B cell (primary cell): Measurements from ENCODE around the gene HSDL2. TPM values are rescaled to one million over a fixed set of nuclear protein-coding genes. Genes with fewer than 3 reads are reported as not detected.

ENCODE experiments used
- ATAC-seq: fragments of 200-7000 bp; cut with Tn5 transposase; one replicate; pipeline ENCODE4 v1.10.0; 2021; ENCODE audit warnings: low read depth, mild to moderate bottlenecking, moderate number of reproducible peaks, moderate library complexity
- CTCF ChIA-PET: fragments of 350-600 bp; sonication (Branson Sonifier 250); formaldehyde crosslinking; loops from one replicate; lab custom pipeline; 2021; ENCODE audit warnings: antibody characterized with exemption, inconsistent platforms; lab: Charles Lee
- POLR2A ChIA-PET: fragments of 350-600 bp; sonication (Branson Sonifier 250); formaldehyde crosslinking; loops from one replicate; lab custom pipeline; 2021; ENCODE audit warnings: antibody characterized with exemption; lab: Charles Lee
- DNase-seq: peaks from one replicate; pipeline ENCODE4 v3.0.0; 2013
- H2AFZ ChIP-seq: 2 replicates; pipeline ENCODE4 v1.6.1; 2012; ENCODE audit warnings: mild to moderate bottlenecking, low read depth, low read length; ENCODE audit not compliant: insufficient read depth, poor library complexity, severe bottlenecking
- H3K27ac ChIP-seq, 2 donors: 1 replicate in 1 of 2; 2 replicates in 1 of 2; pipeline ENCODE4 v1.5.1; 2012 to 2013; ENCODE audit warnings: low read length in 2 of 2, mild to moderate bottlenecking in 2 of 2, moderate library complexity in 1 of 2
- H3K27me3 ChIP-seq, 4 experiments: fragments of 200-600 bp in 1 of 4; sonication (generic) in 1 of 4; replicated peaks in 1 of 4; 1 replicate in 2 of 4; 2 replicates in 2 of 4; pipeline versions ENCODE4 v1.6.1 to v1.7.0; 2013 to 2016; ENCODE audit warnings: low read length in 3 of 4, mild to moderate bottlenecking in 2 of 4, mixed read lengths in 1 of 4, moderate library complexity in 1 of 4; ENCODE audit not compliant: insufficient read depth in 4 of 4, control insufficient read depth in 3 of 4; ENCODE audit errors: control extremely low read depth in 1 of 4
- H3K36me3 ChIP-seq, 2 experiments: replicated peaks in 1 of 2; 1 replicate in 1 of 2; 2 replicates in 1 of 2; pipeline versions ENCODE4 v1.6.1 to v1.7.1; 2013; ENCODE audit warnings: low read length in 1 of 2; ENCODE audit not compliant: insufficient read depth in 2 of 2, control insufficient read depth in 1 of 2; ENCODE audit errors: control extremely low read depth in 1 of 2, extremely low read depth in 1 of 2
- H3K4me1 ChIP-seq, 2 donors: fragments of 200-600 bp in 1 of 2; sonication (generic) in 1 of 2; 1 replicate in 1 of 2; 2 replicates in 1 of 2; pipeline versions ENCODE4 v1.5.1 to v1.6.1; 2013 to 2017; ENCODE audit warnings: low read length in 2 of 2; ENCODE audit not compliant: control insufficient read depth in 2 of 2, insufficient read depth in 2 of 2
- H3K4me2 ChIP-seq: replicated peaks from 2 replicates; pipeline ENCODE3; 2012; ENCODE audit warnings: mild to moderate bottlenecking, low read depth, low read length; ENCODE audit not compliant: poor library complexity, severe bottlenecking
- H3K4me3 ChIP-seq, 5 experiments: fragments of 200-600 bp in 1 of 5; sonication (generic) in 1 of 5; 1 replicate in 3 of 5; 2 replicates in 2 of 5; pipeline versions ENCODE4 v1.5.1 to v1.7.0; 2011 to 2016; ENCODE audit warnings: low read length in 4 of 5, mild to moderate bottlenecking in 4 of 5, low read depth in 2 of 5, control low read depth in 1 of 5, moderate library complexity in 1 of 5; ENCODE audit not compliant: insufficient read depth in 1 of 5; ENCODE audit errors: control extremely low read depth in 1 of 5, extremely low read depth in 1 of 5
- H3K79me2 ChIP-seq: fragments of 200-600 bp; sonication (generic); one replicate; pipeline ENCODE4 v1.6.0; 2016; ENCODE audit warnings: low read length; ENCODE audit not compliant: control insufficient read depth, insufficient read depth
- H3K9ac ChIP-seq: fragments of 200-600 bp; sonication (generic); 2 replicates; pipeline ENCODE4 v1.6.1; 2017; ENCODE audit warnings: mild to moderate bottlenecking, low read length, moderate library complexity
- H3K9me3 ChIP-seq, 3 donors: one replicate each; pipeline versions ENCODE4 v1.6.1 to v1.7.1; 2013; ENCODE audit warnings: low read length in 2 of 3; ENCODE audit not compliant: control insufficient read depth in 2 of 3, insufficient read depth in 1 of 3; ENCODE audit errors: control extremely low read depth in 1 of 3
- H4K20me1 ChIP-seq: 2 replicates; pipeline ENCODE4 v1.6.0; 2012; ENCODE audit warnings: mild to moderate bottlenecking, low read length; ENCODE audit not compliant: insufficient read depth, control insufficient read depth, poor library complexity, severe bottlenecking
- H3K27ac Mint-ChIP-seq: one replicate; pipeline ENCODE4 v1.8.0; 2021; ENCODE audit warnings: mixed read lengths
- H3K27me3 Mint-ChIP-seq: one replicate; pipeline ENCODE4 v1.8.0; 2021; ENCODE audit warnings: mixed read lengths
- H3K4me1 Mint-ChIP-seq: one replicate; pipeline ENCODE4 v1.8.0; 2021; ENCODE audit warnings: mixed read lengths
- H3K4me3 Mint-ChIP-seq: one replicate; pipeline ENCODE4 v1.8.0; 2021; ENCODE audit warnings: mixed read lengths
- H3K9me3 Mint-ChIP-seq: one replicate; pipeline ENCODE4 v1.8.0; 2022; ENCODE audit warnings: mixed read lengths; ENCODE audit not compliant: insufficient read depth
- EZH2 ChIP-seq: IDR thresholded peaks from 2 replicates; pipeline ENCODE4 v1.6.1; 2012; ENCODE audit warnings: borderline replicate concordance, low read depth, mild to moderate bottlenecking, moderate library complexity, low read length; ENCODE audit not compliant: insufficient read depth, poor library complexity, severe bottlenecking
- WGBS: methylation state at CpG from one replicate; pipeline ENCODE4 v1.1.5; 2013; ENCODE audit warnings: missing lambda C conversion rate; ENCODE audit not compliant: insufficient coverage; 5-methylcytosine and 5-hydroxymethylcytosine counted together
- intact Hi-C: fragments of 100-400 bp; cut with micrococcal nuclease; formaldehyde crosslinking; loops from one replicate; pipeline ENCODE4 v1.10.0; 2022
- polyA plus RNA-seq: library from polyadenylated mRNA; depleted of rRNA; stranded (reverse); fragments of >200 nt; gene quantifications from 2 replicates; pipeline ENCODE4 v1.2.3, GENCODE V29; 2012
- total RNA-seq, 2 donors: library from RNA; stranded (reverse); fragments of 120-200 nt in 1 of 2; gene quantifications; 1 replicate in 1 of 2; 2 replicates in 1 of 2; pipeline versions ENCODE4 v1.2.3 to v1.2.4, GENCODE V29; 2013 to 2022
- TF ChIP-seq, protein P1 (sequence below): fragments of 200-600 bp; IDR thresholded peaks from one replicate; pipeline ENCODE4 v1.8.0; 2022; ENCODE audit warnings: antibody characterized with exemption, mild to moderate bottlenecking

Gene HSDL2
- total and polyA plus RNA-seq, 2 donors (not counting 1 experiment from before 2014, with no cell fraction given) = 5.8 to 11.7 TPM

DNA sequence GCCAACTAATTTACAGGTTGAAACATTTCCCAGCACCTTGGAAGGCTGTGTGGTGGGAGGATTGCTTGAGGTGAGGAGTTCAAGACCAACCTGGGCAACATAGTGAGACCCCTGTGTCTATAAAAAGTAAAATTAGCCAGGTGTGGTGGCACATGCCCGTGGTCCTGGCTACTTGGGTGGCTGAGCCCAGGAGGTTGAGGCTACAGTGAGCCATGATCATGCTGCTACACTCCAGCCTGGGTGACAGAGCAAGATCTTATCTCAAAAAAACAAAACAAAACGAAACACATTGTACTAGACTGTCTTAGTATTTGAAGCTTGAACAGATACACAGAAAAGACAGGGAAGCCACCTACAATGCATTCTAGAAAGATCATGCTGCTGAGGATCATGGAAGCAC, 2.8 kb upstream of the HSDL2 start:
- H3K4me1 Mint-ChIP-seq = peaks cover 39% of the 10 kb centered on the region
- H3K9me3 ChIP-seq = no peaks in the 10 kb centered on the region
- H3K27ac ChIP-seq = no peak overlapping the region
- H4K20me1 ChIP-seq = no peaks in the 10 kb centered on the region
- H3K9me3 Mint-ChIP-seq = no peaks in the 10 kb centered on the region
- H3K9ac ChIP-seq = no peak overlapping the region
- ATAC-seq = no peak
- no peak overlapping the region for H3K27ac Mint-ChIP-seq
- H3K4me3 ChIP-seq = no peak overlapping the region
- no peak overlapping the region for H3K4me3 Mint-ChIP-seq
- H3K79me2 ChIP-seq = peaks cover 4% of the 10 kb centered on the region
- POLR2A ChIA-PET = no interaction called here
- no peaks in the 10 kb centered on the region for H3K27me3 Mint-ChIP-seq
- no peak overlapping the region for H3K4me2 ChIP-seq
- no CpG with 5 or more reads among the region's 2 CpGs for WGBS
- H2AFZ ChIP-seq = no peak overlapping the region
- no peak for DNase-seq
- TF ChIP-seq, protein P1, sequence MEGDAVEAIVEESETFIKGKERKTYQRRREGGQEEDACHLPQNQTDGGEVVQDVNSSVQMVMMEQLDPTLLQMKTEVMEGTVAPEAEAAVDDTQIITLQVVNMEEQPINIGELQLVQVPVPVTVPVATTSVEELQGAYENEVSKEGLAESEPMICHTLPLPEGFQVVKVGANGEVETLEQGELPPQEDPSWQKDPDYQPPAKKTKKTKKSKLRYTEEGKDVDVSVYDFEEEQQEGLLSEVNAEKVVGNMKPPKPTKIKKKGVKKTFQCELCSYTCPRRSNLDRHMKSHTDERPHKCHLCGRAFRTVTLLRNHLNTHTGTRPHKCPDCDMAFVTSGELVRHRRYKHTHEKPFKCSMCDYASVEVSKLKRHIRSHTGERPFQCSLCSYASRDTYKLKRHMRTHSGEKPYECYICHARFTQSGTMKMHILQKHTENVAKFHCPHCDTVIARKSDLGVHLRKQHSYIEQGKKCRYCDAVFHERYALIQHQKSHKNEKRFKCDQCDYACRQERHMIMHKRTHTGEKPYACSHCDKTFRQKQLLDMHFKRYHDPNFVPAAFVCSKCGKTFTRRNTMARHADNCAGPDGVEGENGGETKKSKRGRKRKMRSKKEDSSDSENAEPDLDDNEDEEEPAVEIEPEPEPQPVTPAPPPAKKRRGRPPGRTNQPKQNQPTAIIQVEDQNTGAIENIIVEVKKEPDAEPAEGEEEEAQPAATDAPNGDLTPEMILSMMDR = no peak
- no peak for TF ChIP-seq EZH2
- H3K36me3 ChIP-seq = no peaks in the 10 kb centered on the region
- CTCF ChIA-PET = interaction anchor here (0.7 to 1.8 kb wide), 2 partner anchors 443 to 460 kb away, joined by 3 to 5 read pairs; no protein-coding TSS in a partner anchor
- peaks cover 21 to 22% of the 10 kb centered on the region in 2 donors for H3K4me1 ChIP-seq
- no peaks in the 10 kb centered on the region for H3K27me3 ChIP-seq
- intact Hi-C loops = loop anchor here (5.0 kb wide), 1 partner anchor 415 kb away; no protein-coding TSS in a partner anchor

DNA sequence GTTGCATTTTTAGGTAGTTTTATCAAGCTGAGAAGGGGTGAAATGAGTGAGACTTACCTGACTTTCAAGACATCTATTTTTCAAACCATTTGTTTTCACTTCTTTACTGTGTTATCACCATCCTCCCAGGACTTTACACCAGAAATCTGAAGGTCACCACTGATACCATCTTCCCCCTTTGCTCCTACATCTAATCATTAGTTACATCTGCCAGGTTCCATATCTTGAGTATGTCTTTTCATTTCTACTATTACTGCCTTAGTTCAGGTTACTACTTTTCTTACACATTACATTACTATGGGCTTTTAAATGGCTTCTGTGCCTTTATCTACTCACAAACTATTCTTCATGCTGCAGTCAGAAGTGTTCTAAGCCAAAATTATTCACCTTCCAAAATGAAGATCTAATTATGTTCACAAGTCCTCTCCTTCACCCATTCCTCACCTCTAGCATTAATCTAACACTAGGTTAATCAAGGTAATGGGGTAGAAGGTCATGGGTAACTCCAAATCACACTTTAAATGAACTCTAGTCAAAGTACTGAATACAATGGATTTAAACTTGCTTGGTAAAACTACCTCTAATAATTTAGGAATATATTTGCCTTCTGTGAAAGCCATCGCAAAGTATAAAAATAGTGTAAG, 2.1 kb upstream of the HSDL2 start:
- POLR2A ChIA-PET = no interaction called here
- Mint-ChIP-seq H3K27ac (no peak overlapping the region), H3K4me1 (peaks cover 46% of the 10 kb centered on the region)

More for the DNA sequence above, 2.1 kb upstream of the HSDL2 start:
- H3K4me3 Mint-ChIP-seq = peak overlapping the region; percentile 24
- ATAC-seq (no peak), DNase-seq (no peak)
- Histone ChIP-seq H3K4me1 (peaks cover 21 to 22% of the 10 kb centered on the region in 2 donors), H4K20me1 (no peaks in the 10 kb centered on the region), H3K9me3 (no peaks in the 10 kb centered on the region), H3K79me2 (peaks cover 4% of the 10 kb centered on the region), H3K27me3 (no peaks in the 10 kb centered on the region), H2AFZ (peak overlapping the region; percentile 95), H3K4me2 (peak overlapping the region; percentile 78), H3K4me3 (no peak overlapping the region), H3K9ac (peak overlapping the region; percentile 79), H3K27ac (no peak overlapping the region), H3K36me3 (no peaks in the 10 kb centered on the region)
- WGBS = no CpG with 5 or more reads among the region's 1 CpG
- no peaks in the 10 kb centered on the region for H3K27me3 Mint-ChIP-seq
- intact Hi-C loops = loop anchor here (5.0 kb wide), 1 partner anchor 414 kb away; no protein-coding TSS in a partner anchor
- TF ChIP-seq, protein P1 = no peak
- no peaks in the 10 kb centered on the region for H3K9me3 Mint-ChIP-seq
- CTCF ChIA-PET = interaction anchor here (0.7 to 1.8 kb wide), 2 partner anchors 442 to 461 kb away, joined by 3 to 5 read pairs; no protein-coding TSS in a partner anchor
